Measurements from ENCODE around the gene CLDND1.

The CLDND1 gene

GRCh38 chr3:98551236-98551635 is 28.5 kb upstream of the CLDND1 start:
- DNase-seq: no peak

- no peak for DNase-seq
These were observed 28.1 kb upstream of the CLDND1 start for GRCh38 chr3:98550833-98551232.

DNA sequence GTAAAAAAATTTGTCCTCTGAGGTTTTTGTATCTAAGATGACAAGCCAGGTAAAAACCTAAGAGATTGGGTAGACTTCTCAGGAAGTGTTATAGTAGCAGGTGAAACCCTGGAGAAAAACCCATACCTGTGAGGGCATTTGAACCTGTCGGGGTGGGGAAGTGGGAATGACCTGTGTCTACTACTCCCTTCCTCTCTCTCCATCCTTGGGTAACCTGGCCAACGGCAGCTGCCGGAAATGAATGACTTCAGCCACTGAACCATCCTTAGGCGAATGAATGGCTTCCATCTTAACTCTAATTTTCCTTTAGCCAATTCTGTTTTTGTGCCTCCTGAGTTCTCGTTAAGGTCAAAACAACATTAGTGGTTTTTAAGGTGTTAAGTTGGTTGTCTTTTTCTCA is 25.8 kb upstream of the CLDND1 start:
- no peak for DNase-seq

GRCh38 chr3:98545940-98546339 is 23.2 kb upstream of the CLDND1 start:
- DNase-seq: no peak

- DNase-seq: no peak
These were observed 19.9 kb upstream of the CLDND1 start for GRCh38 chr3:98542623-98543022.

DNA sequence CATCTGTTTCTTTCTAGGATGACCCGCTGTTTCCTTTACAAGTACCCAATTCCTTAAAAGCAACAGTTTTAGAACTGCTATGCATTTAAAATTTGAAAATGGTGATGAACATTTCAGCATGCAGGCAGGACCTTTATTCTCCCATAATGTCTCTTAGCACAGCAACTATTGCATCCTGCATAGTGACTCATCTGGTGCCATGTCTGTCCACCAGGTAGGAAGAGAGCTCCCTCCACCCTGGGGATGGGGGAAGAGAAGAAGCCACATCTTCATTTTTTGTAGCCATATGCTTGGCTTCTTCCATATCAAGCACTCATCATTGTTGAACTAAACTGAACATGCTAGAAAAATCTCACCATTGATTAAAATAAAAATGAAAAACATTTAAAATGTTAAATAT is 19.0 kb upstream of the CLDND1 start:
- DNase-seq: no peak

DNA sequence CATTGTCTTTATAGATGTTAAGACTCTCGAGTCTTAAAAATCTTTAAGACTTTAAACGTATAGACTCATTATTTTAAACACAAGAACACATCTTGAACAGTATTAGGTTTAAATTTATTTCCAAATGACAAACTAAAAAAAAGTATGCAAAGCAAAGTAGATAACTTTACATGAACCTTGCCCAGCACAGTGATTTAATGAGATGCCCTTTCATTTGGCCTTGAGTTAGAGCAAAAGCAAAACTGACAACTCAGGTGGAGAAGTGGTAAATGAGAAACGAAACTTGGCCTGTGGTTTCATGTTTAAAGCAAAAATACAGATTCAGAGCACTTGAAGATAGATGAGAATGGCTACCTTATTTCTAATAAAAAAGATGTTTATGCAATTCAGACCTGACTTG is 17.6 kb upstream of the CLDND1 start:
- DNase-seq: no peak

- no peak for DNase-seq
These were observed 13.8 kb upstream of the CLDND1 start for GRCh38 chr3:98536456-98537017.

GRCh38 chr3:98534734-98535133 is 12.0 kb upstream of the CLDND1 start:
- DNase-seq: no peak

- no peak for DNase-seq
These were observed 11.5 kb upstream of the CLDND1 start for GRCh38 chr3:98534168-98534567.

DNA sequence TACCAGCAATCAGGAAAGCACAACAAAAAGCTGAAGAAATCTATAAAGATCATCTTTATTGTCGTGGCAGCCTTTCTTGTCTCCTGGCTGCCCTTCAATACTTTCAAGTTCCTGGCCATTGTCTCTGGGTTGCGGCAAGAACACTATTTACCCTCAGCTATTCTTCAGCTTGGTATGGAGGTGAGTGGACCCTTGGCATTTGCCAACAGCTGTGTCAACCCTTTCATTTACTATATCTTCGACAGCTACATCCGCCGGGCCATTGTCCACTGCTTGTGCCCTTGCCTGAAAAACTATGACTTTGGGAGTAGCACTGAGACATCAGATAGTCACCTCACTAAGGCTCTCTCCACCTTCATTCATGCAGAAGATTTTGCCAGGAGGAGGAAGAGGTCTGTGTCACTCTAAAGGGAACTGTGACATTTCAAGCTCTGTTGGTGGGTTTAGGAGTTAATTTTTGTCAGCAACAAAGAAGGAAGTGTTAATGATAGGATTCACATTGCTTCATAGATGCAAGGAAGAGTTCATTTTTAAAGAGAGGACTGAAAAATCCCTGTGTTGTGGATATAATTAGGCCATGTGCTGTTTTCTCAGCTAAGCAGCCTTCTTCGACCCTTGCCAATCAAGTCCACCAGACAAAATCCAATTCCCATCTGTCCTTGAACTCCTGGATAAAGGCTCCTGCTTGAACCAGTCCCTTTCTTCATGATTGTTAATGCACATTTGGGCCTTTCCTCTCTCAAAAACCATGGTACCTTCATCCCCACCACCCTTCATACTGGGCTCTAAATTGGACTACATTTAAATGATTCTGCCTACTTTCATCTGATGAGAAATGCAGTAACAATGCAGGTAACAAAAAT is 10.2 kb upstream of the CLDND1 start:
- DNase-seq: no peak

DNA sequence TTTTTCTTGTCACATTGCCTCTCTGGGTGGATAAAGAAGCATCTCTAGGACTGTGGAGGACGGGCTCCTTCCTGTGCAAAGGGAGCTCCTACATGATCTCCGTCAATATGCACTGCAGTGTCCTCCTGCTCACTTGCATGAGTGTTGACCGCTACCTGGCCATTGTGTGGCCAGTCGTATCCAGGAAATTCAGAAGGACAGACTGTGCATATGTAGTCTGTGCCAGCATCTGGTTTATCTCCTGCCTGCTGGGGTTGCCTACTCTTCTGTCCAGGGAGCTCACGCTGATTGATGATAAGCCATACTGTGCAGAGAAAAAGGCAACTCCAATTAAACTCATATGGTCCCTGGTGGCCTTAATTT is 9.6 kb upstream of the CLDND1 start:
- DNase-seq: no peak

- DNase-seq: no peak
These were observed 9.0 kb upstream of the CLDND1 start, which contains the start of gene GPR15 for GRCh38 chr3:98531622-98532274. GPR15 (plus strand) TSS chr3:98531978; CDS start chr3:98532034, 56 bp downstream.

GRCh38 chr3:98530676-98531075 is 8.0 kb upstream of the CLDND1 start:
- DNase-seq: no peak

GRCh38 chr3:98529856-98530459 is 7.3 kb upstream of the CLDND1 start:
- no peak for DNase-seq

- DNase-seq: no peak
These were observed 6.0 kb upstream of the CLDND1 start for GRCh38 chr3:98528474-98529346.

GRCh38 chr3:98525494-98525893 is 2.8 kb upstream of the CLDND1 start:
- no peak for DNase-seq

- no peak for DNase-seq
These were observed 682 bp downstream of the CLDND1 start for GRCh38 chr3:98521897-98522543.

- DNase-seq: no peak
These were observed 3.4 kb downstream of the CLDND1 start for GRCh38 chr3:98519351-98519750.

DNA sequence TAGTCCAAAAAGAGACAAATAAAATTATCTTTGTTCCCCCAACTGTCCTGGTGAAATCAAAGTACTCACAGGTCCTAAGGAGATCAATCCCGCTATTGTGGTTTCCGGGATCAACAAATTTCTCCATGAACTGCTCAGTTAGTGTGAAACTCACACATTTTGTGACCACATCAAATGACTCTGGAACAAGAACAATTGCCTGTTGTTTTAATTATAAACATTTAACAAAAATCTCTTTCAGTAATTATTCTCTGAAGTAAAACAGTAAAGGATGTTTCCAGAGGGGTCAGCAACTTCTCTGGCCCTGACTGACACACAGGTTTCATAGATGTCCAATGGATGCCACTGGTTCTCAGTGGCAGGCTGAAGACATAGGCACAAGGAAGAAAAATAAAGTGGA is 3.9 kb downstream of the CLDND1 start:
- no peak for DNase-seq

DNA sequence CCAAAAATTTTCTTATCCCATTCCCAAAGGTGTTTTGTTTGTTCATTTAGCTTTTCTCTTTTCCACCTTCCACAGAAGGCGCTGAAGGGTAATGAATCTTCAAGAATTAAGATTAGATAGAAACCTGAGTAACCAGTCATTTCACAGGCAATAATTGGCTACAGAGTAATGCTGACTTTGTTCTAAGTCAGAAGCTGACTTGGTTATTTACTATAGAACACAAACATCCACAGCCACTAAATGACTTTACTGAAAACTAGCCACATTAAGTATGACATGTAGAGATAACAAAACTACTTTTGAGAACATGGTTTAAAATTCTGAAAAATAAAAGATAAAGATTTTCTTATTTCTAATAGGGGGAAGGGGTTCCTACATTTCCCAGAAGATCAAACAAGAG is 7.8 kb downstream of the CLDND1 start:
- DNase-seq: no peak

- DNase-seq: no peak
These were observed 9.0 kb downstream of the CLDND1 start for GRCh38 chr3:98513736-98514135.
